D721Med (cell line): ENCODE measurements around the gene KCNG4.

Experiments
- DNase-seq: peaks from one replicate; pipeline ENCODE4 v3.0.0; 2011; ENCODE audit warnings: low spot score; ENCODE audit not compliant: insufficient read length
- FAIRE-seq: peaks from 2 replicates; lab custom pipeline; 2011; peaks lifted over from hg19 to GRCh38; lab: Jason Lieb, UNC
- TF ChIP-seq, protein P1 (sequence below): IDR thresholded peaks from 2 replicates; pipeline ENCODE4 v1.5.1; 2012; ENCODE audit warnings: mild to moderate bottlenecking, control low read depth; ENCODE audit not compliant: insufficient read depth; ENCODE audit errors: missing control alignments

The KCNG4 gene

DNA sequence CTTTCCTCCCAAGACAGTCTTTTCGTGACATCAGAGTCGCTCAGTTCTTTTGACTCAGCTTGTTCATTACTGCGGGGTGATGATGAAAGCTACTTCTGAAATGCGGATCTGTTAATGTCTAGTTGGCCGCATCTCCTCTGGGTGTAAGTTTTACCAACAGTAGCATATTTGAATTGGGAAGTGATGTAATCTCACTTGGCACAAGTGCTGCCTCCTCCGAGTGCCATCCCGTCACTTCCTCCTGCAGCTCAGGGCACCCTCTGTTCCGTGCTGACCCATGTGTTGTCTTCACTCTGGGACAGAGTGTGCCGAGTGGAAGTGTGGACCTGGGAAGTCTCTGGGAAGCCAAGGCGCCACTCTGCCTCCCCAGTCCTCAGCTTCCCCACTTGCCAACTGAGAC is 40.0 kb downstream of the KCNG4 start:
- DNase-seq (no peak), FAIRE-seq (no peak)
- TF ChIP-seq, protein P1, sequence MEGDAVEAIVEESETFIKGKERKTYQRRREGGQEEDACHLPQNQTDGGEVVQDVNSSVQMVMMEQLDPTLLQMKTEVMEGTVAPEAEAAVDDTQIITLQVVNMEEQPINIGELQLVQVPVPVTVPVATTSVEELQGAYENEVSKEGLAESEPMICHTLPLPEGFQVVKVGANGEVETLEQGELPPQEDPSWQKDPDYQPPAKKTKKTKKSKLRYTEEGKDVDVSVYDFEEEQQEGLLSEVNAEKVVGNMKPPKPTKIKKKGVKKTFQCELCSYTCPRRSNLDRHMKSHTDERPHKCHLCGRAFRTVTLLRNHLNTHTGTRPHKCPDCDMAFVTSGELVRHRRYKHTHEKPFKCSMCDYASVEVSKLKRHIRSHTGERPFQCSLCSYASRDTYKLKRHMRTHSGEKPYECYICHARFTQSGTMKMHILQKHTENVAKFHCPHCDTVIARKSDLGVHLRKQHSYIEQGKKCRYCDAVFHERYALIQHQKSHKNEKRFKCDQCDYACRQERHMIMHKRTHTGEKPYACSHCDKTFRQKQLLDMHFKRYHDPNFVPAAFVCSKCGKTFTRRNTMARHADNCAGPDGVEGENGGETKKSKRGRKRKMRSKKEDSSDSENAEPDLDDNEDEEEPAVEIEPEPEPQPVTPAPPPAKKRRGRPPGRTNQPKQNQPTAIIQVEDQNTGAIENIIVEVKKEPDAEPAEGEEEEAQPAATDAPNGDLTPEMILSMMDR: no peak

DNA sequence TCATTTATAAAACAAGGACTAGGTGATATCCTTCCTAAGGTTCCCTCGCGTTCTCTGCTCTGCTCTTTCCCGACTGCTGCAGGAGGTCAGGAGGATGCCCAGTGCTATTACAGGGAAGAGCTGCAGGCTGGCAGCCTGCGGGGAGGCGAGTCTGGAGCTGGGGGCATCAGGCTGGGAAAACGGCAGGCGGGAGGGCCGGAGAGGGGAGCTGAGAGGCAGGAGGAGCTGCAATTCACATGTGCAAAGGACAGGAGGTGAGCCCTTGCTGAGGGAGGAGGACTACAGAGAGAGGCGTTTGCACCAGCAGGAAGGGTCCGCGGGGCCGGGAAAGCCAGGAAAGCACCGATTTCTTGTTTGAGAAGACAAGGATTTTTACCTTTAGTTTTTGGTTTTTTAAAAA is 40.7 kb downstream of the KCNG4 start:
- DNase-seq (no peak), FAIRE-seq (no peak)
- TF ChIP-seq, protein P1: no peak

DNA sequence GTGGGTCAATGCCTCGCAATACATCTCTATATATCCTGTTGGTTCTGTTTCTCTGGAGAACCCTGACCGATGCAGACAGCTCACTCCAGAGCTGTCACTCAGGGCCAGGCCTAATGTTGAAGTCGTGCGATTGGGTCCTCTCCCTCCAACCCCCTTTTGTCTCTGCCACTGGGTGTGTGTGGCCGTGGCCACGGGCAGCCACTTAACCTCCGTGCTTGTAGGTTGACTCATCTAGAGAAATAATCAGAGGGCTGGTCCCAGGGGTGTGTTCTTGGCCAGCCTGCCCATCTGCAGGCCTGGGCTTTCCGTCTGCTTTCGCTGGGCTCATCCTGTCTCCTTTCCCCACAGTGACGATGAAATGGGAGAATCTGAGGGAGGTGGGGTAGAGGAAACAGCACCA is 41.4 kb downstream of the KCNG4 start:
- TF ChIP-seq, protein P1: no peak
- FAIRE-seq: no peak

DNA sequence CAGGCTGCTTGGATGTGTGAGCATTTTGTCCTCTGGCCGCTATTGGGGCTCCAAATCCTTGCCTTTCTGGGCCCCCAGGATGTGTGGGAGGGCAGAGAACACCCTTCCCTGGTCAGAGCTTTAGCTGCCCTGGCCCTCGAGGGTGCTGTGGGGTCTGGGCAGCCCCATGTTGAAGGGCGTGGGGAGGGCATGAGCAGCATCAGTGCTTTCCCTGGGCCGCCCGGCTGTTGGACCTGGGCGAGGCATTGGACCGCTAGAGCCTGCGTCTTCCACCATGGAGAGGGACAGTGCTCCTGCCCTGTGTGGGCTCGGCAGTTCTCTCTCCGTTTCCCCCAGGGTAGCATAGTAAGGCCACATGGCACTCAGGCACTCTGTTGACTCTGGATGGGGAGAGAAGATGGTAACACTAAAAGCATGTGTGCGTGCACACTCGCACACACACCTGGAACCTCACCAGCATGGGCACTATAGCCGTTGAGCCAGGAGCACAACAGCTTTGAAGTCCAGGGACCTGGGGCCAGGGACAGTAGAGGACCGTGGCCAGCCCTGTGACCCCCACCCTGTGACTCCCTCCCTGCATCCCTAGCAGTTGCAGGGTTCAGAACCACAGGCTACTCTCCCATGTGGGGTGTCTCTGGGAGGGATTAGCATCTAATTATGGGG is 42.2 kb downstream of the KCNG4 start:
- no peak for FAIRE-seq
- TF ChIP-seq, protein P1: no peak
- no peak for DNase-seq

More for the DNA sequence above, 41.4 kb downstream of the KCNG4 start:
- DNase-seq: no peak

DNA sequence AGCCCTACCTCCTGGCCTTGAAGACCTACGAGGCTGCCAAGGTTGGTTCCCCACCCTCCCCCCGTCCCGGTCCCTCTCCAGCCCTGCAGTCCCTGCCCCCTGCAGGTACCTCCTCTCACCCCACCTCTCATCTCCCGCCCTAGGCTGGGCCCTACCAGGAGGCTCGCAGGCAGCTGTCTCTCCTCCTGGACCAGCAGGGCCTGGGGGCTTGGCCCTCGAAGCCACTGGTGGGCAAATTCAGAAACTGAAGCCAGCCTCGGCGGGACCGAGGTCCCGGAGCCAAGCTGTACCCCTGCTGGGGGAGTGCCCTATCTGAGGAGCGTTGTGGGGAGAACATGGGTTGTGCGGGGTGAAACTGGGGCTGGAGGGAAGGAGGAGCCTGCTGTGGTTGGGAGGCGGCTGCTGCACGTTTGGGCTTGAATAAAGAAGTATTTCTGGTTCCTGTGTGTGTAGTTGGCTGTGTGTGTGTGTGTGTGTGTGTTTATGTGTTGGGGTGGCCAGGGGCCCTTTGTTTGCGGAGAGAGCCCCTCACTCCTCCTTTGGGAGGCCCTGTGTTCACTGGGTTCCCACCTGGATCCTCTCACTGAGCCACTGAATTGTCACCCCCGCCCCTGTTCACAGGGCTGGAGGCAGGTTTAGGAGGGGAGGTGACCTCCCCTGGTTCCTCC is 43.0 kb downstream of the KCNG4 start:
- DNase-seq: no peak
- no peak for FAIRE-seq
- TF ChIP-seq, protein P1: no peak

DNA sequence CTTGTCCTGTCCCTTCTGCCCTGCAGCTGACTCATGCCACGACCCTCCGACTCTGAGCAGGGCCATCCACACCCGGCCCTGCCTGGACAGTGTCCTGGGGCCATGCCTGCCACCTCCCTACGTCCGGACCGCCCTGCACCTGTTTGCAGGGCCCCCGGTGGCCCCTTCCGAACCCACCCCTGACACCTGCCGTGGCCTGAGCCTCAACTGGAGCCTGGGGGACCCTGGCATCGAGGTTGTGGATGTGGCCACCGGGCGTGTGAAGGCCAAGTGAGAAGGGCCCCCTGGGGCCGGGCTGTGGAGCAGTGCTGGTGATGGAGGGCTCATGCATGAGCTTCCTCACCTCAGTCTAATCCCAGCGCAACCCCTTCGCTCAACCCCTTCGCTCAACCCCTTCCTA is 43.7 kb downstream of the KCNG4 start:
- TF ChIP-seq, protein P1: no peak
- no peak for DNase-seq
- FAIRE-seq: no peak
